Omental fat pad (tissue), 4 donors: ENCODE measurements around the gene JAK1. TPM values are rescaled to one million over a fixed set of nuclear protein-coding genes. Genes with fewer than 3 reads are reported as not detected.

Experiments
- ATAC-seq: fragments of 150-250 bp; one replicate; pipeline ENCODE4 v1.9.1; 2016; ENCODE audit warnings: mild to moderate bottlenecking, moderate library complexity; ENCODE audit not compliant: low FRiP score
- DNase-seq: peaks from one replicate; pipeline ENCODE4 v3.0.0-alpha.2; 2019; ENCODE audit warnings: low spot score
- CTCF ChIP-seq, 3 donors: fragments of 450-650 bp; IDR thresholded peaks; one replicate each; pipeline ENCODE4 v1.5.1; 2016 to 2017; ENCODE audit warnings: antibody characterized with exemption in 3 of 3, mild to moderate bottlenecking in 3 of 3, moderate library complexity in 2 of 3
- total RNA-seq, 4 donors: library from RNA; depleted of rRNA; stranded (reverse); fragments of >200 nt; gene quantifications; one replicate each; pipeline ENCODE4 v1.1.0, GENCODE V29; 2016

The JAK1 gene
- total RNA-seq, 4 donors from 2014 or later: 175 to 303 (median 204) TPM

- no peak for DNase-seq
- no peak for TF ChIP-seq CTCF (IDR thresholded peaks at IDR 0.05)
- ATAC-seq: no peak
Observed at GRCh38 chr1:64986903-64987871, 20.8 kb upstream of the JAK1 start.

GRCh38 chr1:64984737-64985136 is 18.4 kb upstream of the JAK1 start:
- TF ChIP-seq CTCF (IDR thresholded peaks at IDR 0.05): no peak
- ATAC-seq (no peak), DNase-seq (no peak)

- DNase-seq (no peak), ATAC-seq (no peak)
- TF ChIP-seq CTCF (IDR thresholded peaks at IDR 0.05): no peak
Observed at GRCh38 chr1:64984106-64984505, 17.8 kb upstream of the JAK1 start.

GRCh38 chr1:64983110-64983509 is 16.8 kb upstream of the JAK1 start:
- ATAC-seq: no peak

GRCh38 chr1:64981601-64982533 is 15.5 kb upstream of the JAK1 start:
- DNase-seq: no peak
- TF ChIP-seq CTCF (IDR thresholded peaks at IDR 0.05): no peak
- no peak for ATAC-seq

More at GRCh38 chr1:64983110-64983509, 16.8 kb upstream of the JAK1 start:
- DNase-seq: no peak
- TF ChIP-seq CTCF (IDR thresholded peaks at IDR 0.05): no peak

GRCh38 chr1:64980745-64981600 is 14.6 kb upstream of the JAK1 start:
- TF ChIP-seq CTCF (IDR thresholded peaks at IDR 0.05): no peak
- ATAC-seq: no peak
- DNase-seq: no peak
